ENCODE measurements around the gene RBM12. TPM values are rescaled to one million over a fixed set of nuclear protein-coding genes. Genes with fewer than 3 reads are reported as not detected.

Gene RBM12
- total RNA-seq, 1 donor from 2014 or later, result 127 TPM

- intact Hi-C loops (cut with micrococcal nuclease), result no loop called here
Measured at GRCh38 chr20:35625584-35626385, 38.9 kb downstream of the RBM12 start.

GRCh38 chr20:35621560-35621946 lies 43.1 kb downstream of the RBM12 start:
- intact Hi-C loops (cut with micrococcal nuclease), result no loop called here

- intact Hi-C loops (cut with micrococcal nuclease), result no loop called here
Measured at GRCh38 chr20:35620818-35621559, 43.7 kb downstream of the RBM12 start.

- intact Hi-C loops (cut with micrococcal nuclease), result loop anchor here (1.0 to 10.0 kb wide), 12 partner anchors 42 to 1153 kb away; partner anchors contain the start of genes DSN1, GSS, MYH7B and NCOA6
Measured at GRCh38 chr20:35619196-35620095, 45.3 kb downstream of the RBM12 start.

GRCh38 chr20:35618263-35619131 lies 46.2 kb downstream of the RBM12 start:
- intact Hi-C loops (cut with micrococcal nuclease), result loop anchor here (1.0 to 10.0 kb wide), 12 partner anchors 43 to 1154 kb away; partner anchors contain the start of genes DSN1, GSS, MYH7B and NCOA6

- intact Hi-C loops (cut with micrococcal nuclease), result loop anchor here (2.0 to 10.0 kb wide), 10 partner anchors 125 to 1155 kb away; partner anchors contain the start of genes DSN1, GSS, MYH7B and NCOA6
Measured at GRCh38 chr20:35617397-35618262, 47.1 kb downstream of the RBM12 start.

GRCh38 chr20:35616465-35617396 lies 48.0 kb downstream of the RBM12 start:
- intact Hi-C loops (cut with micrococcal nuclease), result loop anchor here (1.0 to 10.0 kb wide), 18 partner anchors 15 to 1156 kb away; partner anchors contain the start of genes ACSS2, CEP250, CPNE1 and DSN1

- intact Hi-C loops (cut with micrococcal nuclease), result loop anchor here (1.0 to 10.0 kb wide), 18 partner anchors 15 to 1156 kb away; partner anchors contain the start of genes ACSS2, CEP250, CPNE1 and DSN1
Measured at GRCh38 chr20:35615667-35616464, 48.8 kb downstream of the RBM12 start, which contains the start of gene SPAG4. Gene SPAG4, plus strand, starts transcription at chr20:35615829. Its CDS starts 175 bp downstream, at chr20:35616004.

GRCh38 chr20:35611482-35611881 lies 53.2 kb downstream of the RBM12 start:
- intact Hi-C loops (cut with micrococcal nuclease), result loop anchor here (10.0 kb wide), 1 partner anchor 307 kb away; no protein-coding TSS in a partner anchor

- intact Hi-C loops (cut with micrococcal nuclease), result loop anchor here (10.0 kb wide), 1 partner anchor 306 kb away; no protein-coding TSS in a partner anchor
Measured at GRCh38 chr20:35610833-35611427, 53.8 kb downstream of the RBM12 start.

- intact Hi-C loops (cut with micrococcal nuclease), result no loop called here
Measured at GRCh38 chr20:35607003-35607735, 57.5 kb downstream of the RBM12 start.

GRCh38 chr20:35606127-35606526 lies 58.6 kb downstream of the RBM12 start:
- intact Hi-C loops (cut with micrococcal nuclease), result no loop called here

GRCh38 chr20:35604449-35604747 lies 60.3 kb downstream of the RBM12 start:
- intact Hi-C loops (cut with micrococcal nuclease), result loop anchor here (1.0 kb wide), 1 partner anchor 141 kb away; no protein-coding TSS in a partner anchor

GRCh38 chr20:35603695-35604448 lies 60.8 kb downstream of the RBM12 start:
- intact Hi-C loops (cut with micrococcal nuclease), result loop anchor here (1.0 kb wide), 1 partner anchor 141 kb away; no protein-coding TSS in a partner anchor
